ENCODE measurements around the gene TIFAB.

TIFAB gene

DNA sequence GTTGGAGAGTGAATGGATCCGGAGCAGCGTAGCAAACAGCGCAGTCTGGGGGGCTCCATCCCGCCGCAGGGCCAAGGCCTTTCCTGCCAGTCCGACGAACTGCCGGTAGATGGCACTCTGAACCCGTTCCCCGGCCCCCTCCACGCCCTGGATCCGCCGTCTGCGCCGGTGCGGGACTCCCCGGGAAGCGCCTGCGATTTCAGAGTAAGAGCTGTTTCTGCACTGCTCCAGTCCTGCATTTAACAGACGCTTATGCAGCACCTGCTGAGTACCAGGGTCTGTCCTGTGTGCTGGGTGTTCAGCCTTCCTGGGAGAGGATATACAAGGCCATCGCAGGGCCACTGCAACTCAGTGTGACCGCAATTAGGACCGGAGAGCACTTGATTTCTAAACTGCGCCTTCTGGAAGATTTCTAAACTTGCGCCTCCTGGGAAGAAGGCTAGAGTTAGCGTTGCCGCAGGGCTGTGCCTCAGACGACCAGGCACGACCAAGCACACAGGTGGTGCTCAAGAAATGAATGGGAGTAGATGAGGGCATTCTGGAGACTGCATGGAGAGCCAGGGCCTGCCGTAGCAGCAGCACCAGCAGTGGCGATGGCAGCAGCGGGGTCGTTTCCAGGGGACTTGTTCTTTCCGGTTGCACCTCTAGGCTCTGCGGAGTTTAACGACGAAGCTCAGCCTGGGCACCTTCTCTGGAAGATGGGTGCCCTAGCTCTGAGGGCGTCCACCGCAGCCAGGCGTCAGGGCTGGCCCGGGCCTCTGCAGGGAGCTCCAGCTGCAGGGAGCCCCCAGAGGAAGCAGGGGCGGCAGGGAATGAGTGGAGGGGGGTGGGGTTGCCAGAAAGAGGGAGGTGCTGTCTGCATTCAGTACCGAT, 14.3 kb upstream of the TIFAB start:
- H3K36me3 ChIP-seq (ENCODE audit: control insufficient read depth, low read depth, low read length) = no peaks in the 10 kb centered on the region
- no peaks in the 10 kb centered on the region for H3K9me3 ChIP-seq (ENCODE audit: control insufficient read depth, low read depth, low read length)
- peaks cover 3% of the 10 kb centered on the region for H3K4me1 ChIP-seq (ENCODE audit: control insufficient read depth, low read depth, low read length)
- H3K27me3 ChIP-seq (ENCODE audit: control insufficient read depth, insufficient read depth, low read length) = peaks cover 94% of the 10 kb centered on the region
- H3K4me3 ChIP-seq (ENCODE audit: low read length) = peak overlapping the region; percentile 67
- H3K27ac ChIP-seq (ENCODE audit: low read length) = no peak overlapping the region
- no peak overlapping the region for H3K9ac ChIP-seq (ENCODE audit: low read length)

GRCh38 chr5:135465391-135466122, 13.4 kb upstream of the TIFAB start:
- peaks cover 85% of the 10 kb centered on the region for H3K27me3 ChIP-seq (ENCODE audit: control insufficient read depth, insufficient read depth, low read length)
- H3K9ac ChIP-seq (ENCODE audit: low read length) = no peak overlapping the region
- no peaks in the 10 kb centered on the region for H3K9me3 ChIP-seq (ENCODE audit: control insufficient read depth, low read depth, low read length)
- H3K4me1 ChIP-seq (ENCODE audit: control insufficient read depth, low read depth, low read length) = peaks cover 3% of the 10 kb centered on the region
- H3K27ac ChIP-seq (ENCODE audit: low read length) = no peak overlapping the region
- peak overlapping the region; percentile 37 for H3K4me3 ChIP-seq (ENCODE audit: low read length)
- no peaks in the 10 kb centered on the region for H3K36me3 ChIP-seq (ENCODE audit: control insufficient read depth, low read depth, low read length)

DNA sequence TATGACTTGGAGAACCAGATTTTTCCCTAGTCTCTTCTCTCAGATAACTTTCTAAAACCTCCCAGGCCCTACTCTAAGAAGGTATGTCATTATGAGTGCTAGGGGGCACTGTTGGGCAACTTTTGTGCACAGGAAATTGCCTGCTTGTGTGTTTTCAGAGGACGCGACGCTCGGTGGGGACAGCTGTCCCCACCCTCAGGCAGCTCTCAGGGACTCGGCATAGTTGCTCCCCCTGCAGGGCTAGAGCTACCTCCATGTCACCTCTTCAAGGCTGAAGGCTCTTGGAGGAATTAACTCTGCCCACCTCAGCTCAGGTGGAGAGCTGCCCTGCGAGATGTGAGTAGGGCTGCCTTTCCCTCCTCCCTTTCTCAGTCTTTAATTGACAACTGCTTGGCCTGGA, 10.2 kb upstream of the TIFAB start:
- H3K27me3 ChIP-seq (ENCODE audit: control insufficient read depth, insufficient read depth, low read length) = peaks cover 65% of the 10 kb centered on the region
- H3K9me3 ChIP-seq (ENCODE audit: control insufficient read depth, low read depth, low read length) = no peaks in the 10 kb centered on the region
- no peak overlapping the region for H3K27ac ChIP-seq (ENCODE audit: low read length)
- peaks cover 3% of the 10 kb centered on the region for H3K4me1 ChIP-seq (ENCODE audit: control insufficient read depth, low read depth, low read length)
- H3K4me3 ChIP-seq (ENCODE audit: low read length) = no peak overlapping the region
- H3K9ac ChIP-seq (ENCODE audit: low read length) = no peak overlapping the region
- H3K36me3 ChIP-seq (ENCODE audit: control insufficient read depth, low read depth, low read length) = no peaks in the 10 kb centered on the region

- Histone ChIP-seq H3K9me3 (ENCODE audit: control insufficient read depth, low read depth, low read length) (no peaks in the 10 kb centered on the region), H3K9ac (ENCODE audit: low read length) (no peak overlapping the region), H3K27ac (ENCODE audit: low read length) (no peak overlapping the region), H3K36me3 (ENCODE audit: control insufficient read depth, low read depth, low read length) (no peaks in the 10 kb centered on the region), H3K4me3 (ENCODE audit: low read length) (no peak overlapping the region), H3K27me3 (ENCODE audit: control insufficient read depth, insufficient read depth, low read length) (peaks cover 64% of the 10 kb centered on the region), H3K4me1 (ENCODE audit: control insufficient read depth, low read depth, low read length) (peaks cover 3% of the 10 kb centered on the region)
These were observed 9.5 kb upstream of the TIFAB start for GRCh38 chr5:135461481-135462151.

GRCh38 chr5:135460246-135461033, 8.3 kb upstream of the TIFAB start:
- Histone ChIP-seq H3K4me3 (ENCODE audit: low read length) (no peak overlapping the region), H3K27me3 (ENCODE audit: control insufficient read depth, insufficient read depth, low read length) (peaks cover 58% of the 10 kb centered on the region), H3K36me3 (ENCODE audit: control insufficient read depth, low read depth, low read length) (no peaks in the 10 kb centered on the region), H3K4me1 (ENCODE audit: control insufficient read depth, low read depth, low read length) (no peaks in the 10 kb centered on the region), H3K9ac (ENCODE audit: low read length) (no peak overlapping the region), H3K27ac (ENCODE audit: low read length) (no peak overlapping the region), H3K9me3 (ENCODE audit: control insufficient read depth, low read depth, low read length) (no peaks in the 10 kb centered on the region)

DNA sequence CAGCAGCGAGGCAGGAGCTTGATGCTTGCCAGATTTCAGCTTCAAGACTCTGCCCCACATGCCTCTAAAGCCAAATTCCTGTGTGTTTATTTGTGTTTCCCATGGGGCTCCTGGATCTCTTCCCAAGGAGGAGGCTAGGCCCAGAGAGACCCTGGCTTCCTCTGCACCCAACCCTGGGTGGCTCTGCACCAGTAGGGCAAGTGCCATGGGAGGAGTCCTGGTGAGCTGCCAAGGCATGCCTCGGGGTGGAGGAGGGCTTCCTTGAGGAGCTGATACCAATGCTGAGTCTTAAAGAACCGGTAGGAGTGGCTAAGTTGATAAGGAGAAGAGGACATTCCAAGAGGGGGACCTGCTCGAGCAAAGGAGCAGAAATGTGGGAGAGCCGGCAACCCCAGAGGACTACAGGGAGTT, 6.8 kb upstream of the TIFAB start:
- H3K36me3 ChIP-seq (ENCODE audit: control insufficient read depth, low read depth, low read length) = no peaks in the 10 kb centered on the region
- H3K9me3 ChIP-seq (ENCODE audit: control insufficient read depth, low read depth, low read length) = no peaks in the 10 kb centered on the region
- no peaks in the 10 kb centered on the region for H3K4me1 ChIP-seq (ENCODE audit: control insufficient read depth, low read depth, low read length)
- H3K4me3 ChIP-seq (ENCODE audit: low read length) = no peak overlapping the region
- H3K9ac ChIP-seq (ENCODE audit: low read length) = no peak overlapping the region
- H3K27ac ChIP-seq (ENCODE audit: low read length) = no peak overlapping the region
- peaks cover 43% of the 10 kb centered on the region for H3K27me3 ChIP-seq (ENCODE audit: control insufficient read depth, insufficient read depth, low read length)

DNA sequence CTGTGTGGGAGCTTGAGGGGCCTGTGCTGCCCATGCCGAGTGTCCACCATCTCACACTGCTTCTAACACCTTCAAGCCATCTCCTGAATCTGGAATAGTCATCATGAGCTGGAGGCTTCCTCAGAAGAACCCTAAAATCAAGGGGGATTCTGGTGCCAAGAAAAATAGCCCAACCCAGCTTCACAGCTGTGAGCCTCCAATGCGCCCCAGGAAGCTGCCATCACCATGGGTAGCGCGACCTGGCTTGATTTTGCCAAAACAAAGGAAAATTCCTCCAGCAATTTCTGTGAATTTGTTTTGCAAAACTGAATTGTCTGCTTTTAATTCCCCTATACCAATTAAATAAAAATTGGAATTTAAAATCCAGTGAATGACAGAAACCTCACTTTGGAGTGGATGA, 6.2 kb upstream of the TIFAB start:
- H3K4me1 ChIP-seq (ENCODE audit: control insufficient read depth, low read depth, low read length) = no peaks in the 10 kb centered on the region
- no peak overlapping the region for H3K4me3 ChIP-seq (ENCODE audit: low read length)
- H3K9ac ChIP-seq (ENCODE audit: low read length) = no peak overlapping the region
- H3K36me3 ChIP-seq (ENCODE audit: control insufficient read depth, low read depth, low read length) = no peaks in the 10 kb centered on the region
- no peak overlapping the region for H3K27ac ChIP-seq (ENCODE audit: low read length)
- peaks cover 38% of the 10 kb centered on the region for H3K27me3 ChIP-seq (ENCODE audit: control insufficient read depth, insufficient read depth, low read length)
- H3K9me3 ChIP-seq (ENCODE audit: control insufficient read depth, low read depth, low read length) = no peaks in the 10 kb centered on the region

- Histone ChIP-seq H3K9ac (ENCODE audit: low read length) (no peak overlapping the region), H3K27me3 (ENCODE audit: control insufficient read depth, insufficient read depth, low read length) (peaks cover 30% of the 10 kb centered on the region), H3K4me3 (ENCODE audit: low read length) (no peak overlapping the region)
These were observed 5.4 kb upstream of the TIFAB start for GRCh38 chr5:135457424-135458071.

DNA sequence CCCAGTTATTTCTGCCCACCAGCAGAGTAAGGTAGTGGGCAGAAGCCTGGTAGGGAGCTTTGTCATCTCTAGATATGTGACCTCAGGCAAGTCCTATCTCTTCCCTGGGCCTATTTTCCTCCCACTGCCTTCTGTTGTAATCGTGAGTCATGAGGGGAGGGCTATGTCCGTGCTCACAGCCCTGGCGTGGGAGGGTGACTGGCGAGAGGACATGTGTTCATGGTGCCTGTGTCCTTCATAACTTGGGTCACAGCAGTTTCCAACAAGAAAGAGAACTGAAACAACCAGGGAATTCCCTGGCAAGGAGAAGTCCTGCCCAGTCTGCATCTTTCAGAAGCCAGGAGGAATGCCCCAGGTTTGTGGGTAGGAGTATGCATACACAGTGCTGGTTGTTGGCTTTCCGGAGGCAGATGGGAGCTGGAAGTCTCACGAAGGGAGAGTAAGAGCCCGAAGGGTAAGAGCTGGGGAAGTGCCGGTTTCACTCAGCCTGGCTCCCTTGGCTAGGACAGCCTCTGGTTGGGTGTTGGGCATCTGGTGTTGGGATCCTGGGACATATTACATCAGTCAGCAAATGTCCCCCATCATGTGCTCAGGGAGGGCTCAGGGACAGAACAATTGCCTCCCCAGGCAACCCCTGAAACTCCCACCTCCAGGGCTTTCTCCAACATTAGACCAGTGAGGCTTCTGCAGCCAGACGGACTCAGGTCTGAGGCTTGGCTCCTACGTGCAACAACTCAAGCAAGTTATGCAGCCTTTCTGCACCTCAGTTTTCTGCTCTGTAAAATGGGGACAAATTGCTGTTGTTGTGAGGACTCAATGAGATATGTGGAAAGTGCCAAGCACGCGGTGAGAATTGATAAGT, 4.3 kb upstream of the TIFAB start:
- H3K27ac ChIP-seq (ENCODE audit: low read length) = no peak overlapping the region
- H3K9me3 ChIP-seq (ENCODE audit: control insufficient read depth, low read depth, low read length) = no peaks in the 10 kb centered on the region
- no peak overlapping the region for H3K9ac ChIP-seq (ENCODE audit: low read length)
- H3K4me3 ChIP-seq (ENCODE audit: low read length) = no peak overlapping the region
- H3K27me3 ChIP-seq (ENCODE audit: control insufficient read depth, insufficient read depth, low read length) = peaks cover 24% of the 10 kb centered on the region
- H3K4me1 ChIP-seq (ENCODE audit: control insufficient read depth, low read depth, low read length) = no peaks in the 10 kb centered on the region
- no peaks in the 10 kb centered on the region for H3K36me3 ChIP-seq (ENCODE audit: control insufficient read depth, low read depth, low read length)

More at GRCh38 chr5:135457424-135458071, 5.4 kb upstream of the TIFAB start:
- H3K9me3 ChIP-seq (ENCODE audit: control insufficient read depth, low read depth, low read length) = no peaks in the 10 kb centered on the region
- no peaks in the 10 kb centered on the region for H3K4me1 ChIP-seq (ENCODE audit: control insufficient read depth, low read depth, low read length)
- H3K27ac ChIP-seq (ENCODE audit: low read length) = no peak overlapping the region
- H3K36me3 ChIP-seq (ENCODE audit: control insufficient read depth, low read depth, low read length) = no peaks in the 10 kb centered on the region

DNA sequence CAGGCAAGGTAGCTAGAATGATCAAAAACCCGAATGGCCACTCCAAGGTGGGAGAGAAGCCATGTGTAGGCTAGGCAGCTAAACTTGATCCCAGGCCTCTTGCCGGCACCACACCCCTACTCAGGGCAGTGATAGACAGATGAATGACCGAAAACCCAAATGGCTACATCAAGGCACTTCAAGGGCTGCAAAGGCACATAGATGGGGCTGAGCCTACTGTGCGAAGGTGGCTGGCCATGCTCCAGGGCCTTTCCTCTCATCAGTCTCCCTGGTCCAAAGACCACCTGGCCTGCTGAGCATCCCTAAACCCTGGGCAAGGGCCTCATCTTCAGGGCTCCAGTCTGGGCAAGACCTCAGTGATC, 3.7 kb upstream of the TIFAB start:
- H3K9me3 ChIP-seq (ENCODE audit: control insufficient read depth, low read depth, low read length) = no peaks in the 10 kb centered on the region
- H3K27me3 ChIP-seq (ENCODE audit: control insufficient read depth, insufficient read depth, low read length) = peaks cover 24% of the 10 kb centered on the region
- H3K4me1 ChIP-seq (ENCODE audit: control insufficient read depth, low read depth, low read length) = no peaks in the 10 kb centered on the region
- no peaks in the 10 kb centered on the region for H3K36me3 ChIP-seq (ENCODE audit: control insufficient read depth, low read depth, low read length)
- no peak overlapping the region for H3K4me3 ChIP-seq (ENCODE audit: low read length)
- no peak overlapping the region for H3K27ac ChIP-seq (ENCODE audit: low read length)
- no peak overlapping the region for H3K9ac ChIP-seq (ENCODE audit: low read length)

All from iPS-18a (cell line).